ENCODE data around the gene BCL7A. TPM values are rescaled to one million over a fixed set of nuclear protein-coding genes. Genes with fewer than 3 reads are reported as not detected.

The BCL7A gene
- total RNA-seq, 4 donors from 2014 or later = 0.75 to 6.8 (median 6.3) TPM

DNA sequence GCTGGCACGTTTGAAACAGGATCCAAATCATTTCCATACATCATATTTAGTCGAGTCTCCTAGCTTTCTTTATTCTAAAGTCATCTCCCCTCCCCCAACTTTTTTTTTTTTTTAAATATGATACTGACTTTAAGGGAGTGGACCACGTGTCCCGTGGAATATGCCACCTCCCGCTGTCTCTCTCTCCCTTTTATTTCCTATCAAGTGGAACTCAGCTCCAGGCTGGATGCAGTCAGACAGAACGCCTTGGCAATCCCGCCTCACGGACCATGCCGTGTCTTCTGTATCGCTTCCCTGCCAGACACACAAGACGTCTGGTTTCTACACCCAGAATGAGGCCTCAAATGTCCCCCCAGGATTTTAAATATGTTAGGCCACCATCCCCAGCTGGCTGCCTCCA, 21.2 kb downstream of the BCL7A start:
- in situ Hi-C loops (cut with MboI; ENCODE audit: low pct_ligation_motif_present in 1 of 4, low pct_unique_long_range_greater_than_20kb in 1 of 4, low sequenced_read_pairs in 3 of 4) (no loop called here), intact Hi-C loops (cut with DNase I; ENCODE audit: low total_unique reads) (no loop called here)
- no peak for TF ChIP-seq EP300 (IDR thresholded peaks at IDR 0.05; ENCODE audit: low read depth)
- no peak for TF ChIP-seq POLR2A (IDR thresholded peaks at IDR 0.05)
- no peak for TF ChIP-seq POLR2AphosphoS5 (IDR thresholded peaks at IDR 0.05)
- TF ChIP-seq, protein P1, sequence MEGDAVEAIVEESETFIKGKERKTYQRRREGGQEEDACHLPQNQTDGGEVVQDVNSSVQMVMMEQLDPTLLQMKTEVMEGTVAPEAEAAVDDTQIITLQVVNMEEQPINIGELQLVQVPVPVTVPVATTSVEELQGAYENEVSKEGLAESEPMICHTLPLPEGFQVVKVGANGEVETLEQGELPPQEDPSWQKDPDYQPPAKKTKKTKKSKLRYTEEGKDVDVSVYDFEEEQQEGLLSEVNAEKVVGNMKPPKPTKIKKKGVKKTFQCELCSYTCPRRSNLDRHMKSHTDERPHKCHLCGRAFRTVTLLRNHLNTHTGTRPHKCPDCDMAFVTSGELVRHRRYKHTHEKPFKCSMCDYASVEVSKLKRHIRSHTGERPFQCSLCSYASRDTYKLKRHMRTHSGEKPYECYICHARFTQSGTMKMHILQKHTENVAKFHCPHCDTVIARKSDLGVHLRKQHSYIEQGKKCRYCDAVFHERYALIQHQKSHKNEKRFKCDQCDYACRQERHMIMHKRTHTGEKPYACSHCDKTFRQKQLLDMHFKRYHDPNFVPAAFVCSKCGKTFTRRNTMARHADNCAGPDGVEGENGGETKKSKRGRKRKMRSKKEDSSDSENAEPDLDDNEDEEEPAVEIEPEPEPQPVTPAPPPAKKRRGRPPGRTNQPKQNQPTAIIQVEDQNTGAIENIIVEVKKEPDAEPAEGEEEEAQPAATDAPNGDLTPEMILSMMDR (IDR thresholded peaks at IDR 0.05) = no peak
- H3K36me3 ChIP-seq = no peaks in the 10 kb centered on the region
- no peaks in the 10 kb centered on the region for H3K9me3 ChIP-seq
- 82 to 89% methylated on average over 5 to 11 of the region's 11 CpGs for WGBS, 2 donors (ENCODE audit: low coverage in 1 of 2)
- H3K4me1 ChIP-seq = peaks cover 0 to 20% (median 0%) of the 10 kb centered on the region in 4 donors
- no peak overlapping the region for H3K27ac ChIP-seq
- H3K27me3 ChIP-seq = no peaks in the 10 kb centered on the region
- no peak overlapping the region for H3K4me3 ChIP-seq
- DNase-seq = no peak

DNA sequence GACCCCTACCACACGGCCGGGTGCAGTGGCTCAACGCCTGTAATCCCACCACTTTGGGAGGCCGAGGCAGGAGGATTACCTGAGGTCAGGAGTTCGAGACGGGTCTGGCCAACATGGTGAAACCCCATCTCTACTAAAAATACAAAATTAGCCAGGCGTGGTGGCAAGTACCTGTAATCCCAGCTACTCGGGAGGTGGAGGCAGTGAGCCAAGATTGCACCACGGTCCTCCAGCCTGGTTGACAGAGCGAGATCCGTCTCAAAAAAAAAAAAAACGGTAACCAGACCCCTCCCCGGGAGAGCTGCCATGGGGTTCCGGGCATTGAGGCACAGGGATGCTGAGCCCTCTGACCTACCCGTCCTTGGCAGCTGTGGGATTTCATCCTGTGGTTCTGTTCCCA, 21.8 kb downstream of the BCL7A start:
- Histone ChIP-seq H3K4me3 (no peak overlapping the region), H3K4me1 (peaks cover 0 to 20% (median 0%) of the 10 kb centered on the region in 4 donors), H3K36me3 (no peaks in the 10 kb centered on the region), H3K27me3 (no peaks in the 10 kb centered on the region), H3K27ac (no peak overlapping the region), H3K9me3 (no peaks in the 10 kb centered on the region)
- TF ChIP-seq, protein P1 (IDR thresholded peaks at IDR 0.05) = no peak
- TF ChIP-seq POLR2A (IDR thresholded peaks at IDR 0.05) (no peak), POLR2AphosphoS5 (IDR thresholded peaks at IDR 0.05) (no peak), EP300 (IDR thresholded peaks at IDR 0.05; ENCODE audit: low read depth) (no peak)
- WGBS, 2 donors (ENCODE audit: low coverage in 1 of 2) = 91% methylated on average over 15 of the region's 15 CpGs; no CpG with 5 or more reads in 1 of the 2 donors
- no peak for DNase-seq
- in situ Hi-C loops (cut with MboI; ENCODE audit: low pct_ligation_motif_present in 1 of 4, low pct_unique_long_range_greater_than_20kb in 1 of 4, low sequenced_read_pairs in 3 of 4) = no loop called here
- intact Hi-C loops (cut with DNase I; ENCODE audit: low total_unique reads) = no loop called here

DNA sequence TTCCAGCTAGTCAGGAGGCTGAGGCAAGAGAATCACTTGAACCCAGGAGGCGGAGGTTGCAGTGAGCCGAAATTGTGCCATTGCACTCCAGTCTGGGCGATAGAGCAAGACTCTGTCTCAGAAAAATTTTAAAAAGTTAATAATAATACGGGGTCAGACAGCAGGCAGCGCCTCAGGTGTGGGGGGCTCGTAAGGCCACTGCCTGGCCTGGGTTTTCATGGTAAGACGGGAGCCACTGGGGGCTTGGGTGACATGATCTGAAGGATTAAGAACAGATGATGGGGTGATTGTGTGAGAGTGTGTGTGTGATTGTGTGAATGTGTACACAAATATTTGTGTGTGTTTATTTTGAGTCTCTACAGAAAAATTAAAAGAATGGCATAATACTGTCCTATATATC, 23.6 kb downstream of the BCL7A start:
- Histone ChIP-seq H3K27ac (no peak overlapping the region), H3K36me3 (no peaks in the 10 kb centered on the region), H3K27me3 (no peaks in the 10 kb centered on the region), H3K4me1 (peaks cover 0 to 11% (median 0%) of the 10 kb centered on the region in 4 donors), H3K9me3 (no peaks in the 10 kb centered on the region), H3K4me3 (no peak overlapping the region)
- WGBS, 2 donors (ENCODE audit: low coverage in 1 of 2) = 99 to 100% methylated on average over 4 to 7 of the region's 7 CpGs
- intact Hi-C loops (cut with DNase I; ENCODE audit: low total_unique reads) = no loop called here
- no peak for DNase-seq
- TF ChIP-seq, protein P1 (IDR thresholded peaks at IDR 0.05) = no peak
- TF ChIP-seq EP300 (IDR thresholded peaks at IDR 0.05; ENCODE audit: low read depth) = no peak
- no peak for TF ChIP-seq POLR2A (IDR thresholded peaks at IDR 0.05)
- no peak for TF ChIP-seq POLR2AphosphoS5 (IDR thresholded peaks at IDR 0.05)
- in situ Hi-C loops (cut with MboI; ENCODE audit: low pct_ligation_motif_present in 1 of 4, low pct_unique_long_range_greater_than_20kb in 1 of 4, low sequenced_read_pairs in 3 of 4) = no loop called here

DNA sequence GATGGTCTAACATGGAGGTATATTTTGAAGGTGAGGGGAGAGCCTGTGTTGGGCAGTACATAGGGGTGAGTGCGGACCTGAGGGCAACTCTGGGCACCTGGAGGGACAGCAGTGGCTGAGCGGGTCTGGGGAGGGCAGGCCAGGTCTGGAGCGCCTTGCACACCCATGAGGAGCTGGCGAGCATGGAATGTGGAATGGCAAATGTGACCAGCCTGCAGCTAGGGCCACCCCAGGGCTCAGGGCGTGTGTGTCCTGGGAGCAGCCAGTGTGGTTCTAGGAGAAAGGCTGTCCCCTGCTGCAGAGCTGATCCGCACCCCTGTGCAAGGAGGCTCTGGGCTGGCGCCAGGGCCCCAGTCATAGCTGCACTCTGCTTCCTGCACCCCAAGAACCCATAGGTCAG, 24.5 kb downstream of the BCL7A start:
- DNase-seq = no peak
- TF ChIP-seq POLR2A (IDR thresholded peaks at IDR 0.05) (no peak), EP300 (IDR thresholded peaks at IDR 0.05; ENCODE audit: low read depth) (no peak), POLR2AphosphoS5 (IDR thresholded peaks at IDR 0.05) (no peak)
- TF ChIP-seq, protein P1 (IDR thresholded peaks at IDR 0.05) = no peak
- H3K27me3 ChIP-seq = no peaks in the 10 kb centered on the region
- in situ Hi-C loops (cut with MboI; ENCODE audit: low pct_ligation_motif_present in 1 of 4, low pct_unique_long_range_greater_than_20kb in 1 of 4, low sequenced_read_pairs in 3 of 4) = no loop called here
- H3K36me3 ChIP-seq = no peaks in the 10 kb centered on the region
- H3K4me1 ChIP-seq = peaks cover 2 to 10% (median 3%) of the 10 kb centered on the region in 4 donors
- no peak overlapping the region for H3K27ac ChIP-seq
- WGBS, 2 donors (ENCODE audit: low coverage in 1 of 2) = 96% methylated on average over 7 of the region's 7 CpGs; no CpG with 5 or more reads in 1 of the 2 donors
- intact Hi-C loops (cut with DNase I; ENCODE audit: low total_unique reads) = no loop called here
- no peak overlapping the region for H3K4me3 ChIP-seq
- H3K9me3 ChIP-seq = no peaks in the 10 kb centered on the region

Measured in transverse colon (tissue), 4 donors.